COR-L47 (cell line): ENCODE measurements around the gene ASNSD1.

Experiments
- DNase-seq: peaks from one replicate; lab custom pipeline; 2025; lab: John Stamatoyannopoulos, UW

Gene ASNSD1

DNA sequence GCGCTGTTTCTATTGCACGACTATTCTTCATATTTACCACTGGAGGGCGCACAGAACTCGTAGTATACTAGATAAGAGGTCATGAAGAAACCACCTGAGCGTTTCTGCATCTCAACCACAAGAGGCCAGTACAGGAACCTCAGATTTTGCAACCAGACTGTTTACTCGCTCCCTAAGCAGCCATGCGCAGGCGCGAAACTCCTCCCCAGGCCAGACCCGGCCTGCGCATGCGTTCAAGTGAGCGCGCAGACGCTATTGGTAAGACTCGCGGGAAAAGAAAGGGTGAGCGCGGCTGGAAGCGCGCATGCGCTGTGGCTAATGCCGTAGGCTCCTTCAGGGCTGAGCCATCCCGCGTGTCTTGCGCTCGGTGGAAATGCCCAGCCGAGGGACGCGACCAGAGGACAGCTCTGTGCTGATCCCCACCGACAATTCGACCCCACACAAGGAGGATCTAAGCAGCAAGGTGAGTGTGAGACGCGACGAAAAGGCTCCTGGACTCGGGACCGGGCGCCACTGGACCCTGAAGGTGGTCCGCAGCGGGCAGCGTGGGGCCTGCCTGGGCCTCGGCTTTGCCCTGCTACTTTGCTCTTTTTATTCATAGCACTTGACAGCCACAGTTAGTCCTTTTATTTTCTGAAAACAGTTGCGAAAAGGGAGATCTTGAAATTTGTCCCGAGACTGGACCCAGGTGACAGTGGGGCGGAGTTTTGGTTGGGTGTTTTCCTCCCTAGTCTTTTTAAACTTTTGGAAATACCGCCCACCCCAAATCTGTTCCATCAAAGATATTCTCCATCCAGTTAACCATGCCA lies at the start of gene ASNSD1:
Gene ASNSD1 (plus strand): TSS at position 312 of the 809 bp plus-strand sequence. CDS start 4,674 bp downstream, outside the sequence.
- DNase-seq: peak; percentile 99

DNA sequence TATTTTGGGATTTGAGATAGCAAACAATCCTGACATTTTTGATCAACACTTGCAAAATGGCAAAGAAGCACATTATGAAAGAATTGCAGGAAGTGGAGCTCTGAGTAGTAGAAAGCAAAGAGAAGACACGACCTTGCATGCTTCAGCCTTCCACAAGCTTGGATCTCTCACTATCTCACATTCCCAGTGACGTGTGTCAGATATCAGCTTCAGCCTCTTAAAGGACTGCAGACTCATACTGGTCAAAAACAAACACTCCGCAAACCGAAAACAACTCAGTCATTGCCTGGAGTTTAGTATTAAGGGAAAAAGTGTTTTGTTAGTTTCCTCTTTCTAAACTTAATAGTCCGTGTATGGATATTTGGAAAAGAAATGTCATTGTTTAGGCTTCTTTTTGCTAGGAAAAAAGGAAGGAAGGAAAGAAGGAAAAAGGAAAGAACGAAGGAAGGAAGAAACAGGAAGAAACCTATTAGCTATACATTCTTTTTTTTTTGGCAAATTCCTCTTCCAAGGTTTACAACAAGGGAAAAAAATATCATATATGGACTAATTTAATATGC lies 48.1 kb upstream of the ASNSD1 start:
- DNase-seq: no peak

DNA sequence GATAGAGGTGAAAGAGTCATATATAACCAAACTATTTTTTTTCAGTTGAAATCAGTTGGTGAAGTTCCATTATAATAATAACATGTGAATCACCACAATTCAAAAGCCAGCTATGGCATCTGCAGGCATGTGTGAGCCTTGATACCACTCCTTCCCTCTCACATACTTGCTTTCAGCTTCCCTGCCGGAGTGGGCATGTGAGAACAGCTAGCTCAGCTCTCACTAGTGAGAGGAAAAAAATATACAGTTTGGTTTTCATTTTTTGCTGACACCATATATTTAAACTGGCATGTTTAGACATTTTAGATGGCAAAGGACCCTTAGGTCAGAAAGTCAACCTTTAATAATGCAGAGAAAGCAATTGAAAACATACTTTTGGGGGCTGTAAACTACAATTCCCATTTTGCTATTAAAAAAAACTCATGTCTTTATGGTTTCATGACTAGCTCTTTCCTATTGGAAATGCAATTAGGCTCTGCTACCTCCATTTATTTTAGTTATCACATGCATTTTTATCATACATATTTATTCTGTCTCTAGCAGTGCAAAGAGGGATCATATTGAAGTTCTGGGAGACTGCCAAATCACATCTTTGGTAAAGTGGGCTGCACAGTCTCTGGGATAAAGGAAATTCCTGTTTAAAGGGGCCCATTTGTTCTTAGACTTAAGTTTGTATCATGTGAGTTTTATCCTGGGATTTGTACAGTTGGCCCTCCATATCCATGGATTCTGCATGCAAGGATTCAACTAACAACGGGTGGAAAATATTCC lies 47.4 kb upstream of the ASNSD1 start:
- DNase-seq: no peak

DNA sequence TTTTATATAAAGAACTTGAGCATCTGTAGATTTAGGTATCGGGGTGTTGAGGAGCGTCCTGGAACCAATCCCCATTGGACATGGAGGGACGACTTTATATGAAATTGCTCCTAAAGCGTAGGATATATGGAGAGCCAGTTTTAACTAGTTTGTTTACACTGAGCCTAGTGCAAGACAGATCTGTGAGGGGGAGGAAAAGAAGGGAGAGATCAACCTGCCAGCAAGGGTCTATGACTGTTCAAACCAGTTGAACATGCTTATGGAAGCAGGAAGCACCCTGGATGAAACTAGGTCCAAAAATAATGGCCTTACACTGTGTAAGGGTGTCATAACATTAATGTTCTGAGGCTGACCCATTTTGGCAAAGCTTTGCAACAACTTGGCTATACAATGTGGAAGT lies 46.7 kb upstream of the ASNSD1 start:
- no peak for DNase-seq

DNA sequence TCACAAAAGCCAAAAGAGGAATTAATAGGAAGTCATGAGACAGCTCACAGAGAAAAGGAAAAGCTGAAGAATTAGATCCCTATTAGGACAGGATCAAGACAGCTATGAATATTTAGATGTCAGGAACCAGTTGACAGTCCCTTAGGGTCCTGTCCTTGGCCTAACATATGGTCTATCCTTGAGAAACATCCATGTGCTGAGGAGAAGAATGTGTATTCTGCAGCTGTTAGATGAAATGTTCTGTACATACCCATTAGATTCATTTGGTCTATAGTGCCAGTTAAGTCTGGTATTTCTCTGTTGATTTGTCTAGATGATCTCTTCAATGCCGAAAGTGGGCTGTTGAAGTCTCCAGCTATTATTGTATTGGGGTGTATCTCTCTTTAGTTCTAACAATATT lies 43.1 kb upstream of the ASNSD1 start:
- DNase-seq: no peak

DNA sequence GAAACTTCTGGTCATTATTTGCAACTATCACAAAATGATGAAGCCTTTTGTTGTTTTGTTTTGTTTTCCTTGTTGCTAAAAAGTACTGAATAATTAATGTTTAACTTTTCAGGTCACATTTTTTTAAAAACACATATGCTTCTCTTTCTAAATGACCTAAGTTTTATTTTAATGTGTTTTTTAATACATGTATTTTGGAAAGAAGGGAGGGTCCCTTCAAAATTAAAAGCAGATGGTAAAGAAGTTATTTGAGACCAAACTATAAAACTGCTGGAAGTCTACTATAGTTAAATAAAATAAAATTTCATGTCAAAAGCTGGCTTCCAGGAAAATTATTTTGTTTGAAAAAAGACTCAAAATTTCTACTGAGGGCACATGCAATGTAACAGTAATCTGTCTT lies 39.5 kb upstream of the ASNSD1 start:
- DNase-seq: no peak

DNA sequence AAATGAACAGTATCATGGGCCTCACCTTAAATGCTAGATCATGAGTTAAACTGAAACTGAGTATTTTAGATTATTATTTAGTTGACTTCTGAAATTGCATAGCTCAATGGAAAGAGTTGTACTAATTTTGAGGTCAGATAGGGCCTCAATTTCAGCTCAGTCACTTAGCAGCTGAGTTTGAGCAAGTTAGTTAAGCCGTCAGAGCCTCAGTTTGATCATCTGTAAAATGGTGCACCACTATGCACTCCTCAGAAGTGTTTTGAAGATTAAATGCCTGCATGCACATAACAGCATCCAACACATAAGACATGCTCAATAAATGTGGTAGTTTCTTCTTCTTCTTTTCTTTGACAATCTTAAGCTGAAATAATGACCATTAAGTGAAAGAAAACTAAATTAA lies 38.2 kb upstream of the ASNSD1 start:
- DNase-seq: no peak

DNA sequence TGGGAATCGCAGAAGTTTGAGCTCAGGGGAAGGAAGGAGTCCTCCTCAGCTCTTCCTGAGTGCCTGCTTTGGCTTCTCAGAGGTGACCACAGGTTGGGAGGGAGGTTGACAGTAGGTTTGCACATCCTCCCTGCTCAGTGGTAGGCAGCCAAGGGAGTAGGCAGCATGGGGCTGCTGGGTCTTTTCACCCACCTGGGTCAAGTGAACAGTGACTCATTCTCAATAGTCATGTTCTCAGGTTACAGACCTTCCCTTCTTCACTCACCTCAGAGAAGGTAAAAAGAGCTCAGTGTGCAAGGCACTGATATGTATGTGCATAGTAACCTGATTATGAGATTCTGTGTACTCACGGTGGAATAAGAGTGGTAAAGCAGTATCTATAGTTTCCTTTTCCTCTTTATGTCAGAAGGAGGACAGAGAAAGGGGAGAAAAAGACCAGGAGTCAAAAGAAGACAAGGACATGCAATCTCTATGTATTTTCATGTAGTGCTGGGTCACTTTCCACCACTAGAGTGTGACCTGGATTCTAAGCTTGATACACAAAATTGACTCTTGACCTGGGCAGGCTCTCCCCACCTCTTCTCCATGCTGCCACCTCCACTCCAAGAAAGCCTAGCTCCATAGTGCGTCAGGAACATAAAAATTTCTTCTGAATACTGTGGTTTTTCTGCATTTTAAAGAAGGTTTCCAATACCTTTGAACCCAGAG lies 36.5 kb upstream of the ASNSD1 start:
- DNase-seq: no peak

DNA sequence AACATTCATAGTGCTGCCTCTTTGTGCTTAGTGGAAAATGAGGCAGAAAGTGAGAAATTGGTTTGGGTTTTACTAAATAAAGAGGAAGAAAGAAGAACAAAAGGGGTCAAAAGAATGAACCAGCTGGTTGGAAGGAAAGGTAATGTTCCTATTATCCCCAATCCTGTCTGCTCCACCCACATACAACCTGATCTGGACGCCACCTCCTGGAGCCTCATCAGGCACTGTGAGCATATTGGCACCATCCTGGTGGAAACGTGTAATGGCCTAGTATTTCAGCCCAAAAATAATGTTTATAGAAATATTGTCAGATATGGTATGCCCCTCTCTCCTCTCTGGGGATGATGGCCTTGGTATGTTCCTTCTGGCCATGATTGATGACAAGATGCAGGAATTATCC lies 35.6 kb upstream of the ASNSD1 start:
- DNase-seq: no peak

DNA sequence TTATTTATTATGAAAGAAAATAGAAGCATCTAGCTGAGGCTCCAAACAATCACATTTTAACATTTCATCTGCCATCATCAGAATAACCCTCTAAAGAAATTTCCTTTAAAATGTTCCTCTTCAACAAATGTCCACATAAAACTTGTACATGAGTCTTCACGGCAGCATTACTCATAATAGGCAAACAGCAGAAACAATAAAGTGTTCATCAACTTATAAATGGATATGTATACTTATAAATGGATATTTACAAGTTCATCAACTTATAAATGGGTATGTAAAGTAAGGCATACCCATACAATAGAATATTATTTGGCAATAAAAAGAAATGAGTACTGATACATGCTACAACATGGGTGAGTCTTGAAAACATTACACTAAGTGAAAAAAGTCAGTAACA lies 33.5 kb upstream of the ASNSD1 start:
- DNase-seq: no peak

DNA sequence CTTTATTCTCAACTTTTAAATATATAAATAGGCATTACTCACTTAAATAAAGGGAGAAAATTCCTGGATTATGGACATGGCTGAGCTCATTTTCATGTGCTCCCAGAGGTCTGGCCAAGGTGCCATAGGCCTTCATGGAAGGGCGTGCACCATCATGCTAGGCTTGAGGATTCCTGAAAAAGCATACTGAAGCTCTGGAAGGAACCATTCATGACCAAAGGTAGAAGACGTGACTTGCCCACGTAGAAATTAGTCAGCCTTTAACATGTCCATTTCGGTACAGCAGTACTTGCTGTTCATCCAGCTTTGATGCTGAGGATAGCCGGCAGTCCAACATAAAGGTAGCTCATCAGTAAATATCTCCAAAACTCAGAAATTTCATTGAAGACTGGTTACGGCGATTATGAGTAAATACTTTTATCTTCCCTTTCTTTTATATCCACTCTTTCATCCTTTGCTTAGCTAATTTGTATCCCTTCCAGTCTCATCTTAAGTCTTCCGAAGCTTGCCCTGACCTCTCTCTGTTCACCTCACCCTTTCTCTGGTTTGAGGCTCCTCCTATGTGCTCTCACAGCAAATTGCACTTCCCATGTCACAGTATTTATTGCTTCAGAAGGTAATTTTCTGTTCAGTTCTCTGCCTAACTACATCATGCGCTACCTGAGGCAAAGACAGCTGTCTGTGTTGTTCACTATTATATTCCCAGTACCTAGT lies 32.3 kb upstream of the ASNSD1 start:
- no peak for DNase-seq

DNA sequence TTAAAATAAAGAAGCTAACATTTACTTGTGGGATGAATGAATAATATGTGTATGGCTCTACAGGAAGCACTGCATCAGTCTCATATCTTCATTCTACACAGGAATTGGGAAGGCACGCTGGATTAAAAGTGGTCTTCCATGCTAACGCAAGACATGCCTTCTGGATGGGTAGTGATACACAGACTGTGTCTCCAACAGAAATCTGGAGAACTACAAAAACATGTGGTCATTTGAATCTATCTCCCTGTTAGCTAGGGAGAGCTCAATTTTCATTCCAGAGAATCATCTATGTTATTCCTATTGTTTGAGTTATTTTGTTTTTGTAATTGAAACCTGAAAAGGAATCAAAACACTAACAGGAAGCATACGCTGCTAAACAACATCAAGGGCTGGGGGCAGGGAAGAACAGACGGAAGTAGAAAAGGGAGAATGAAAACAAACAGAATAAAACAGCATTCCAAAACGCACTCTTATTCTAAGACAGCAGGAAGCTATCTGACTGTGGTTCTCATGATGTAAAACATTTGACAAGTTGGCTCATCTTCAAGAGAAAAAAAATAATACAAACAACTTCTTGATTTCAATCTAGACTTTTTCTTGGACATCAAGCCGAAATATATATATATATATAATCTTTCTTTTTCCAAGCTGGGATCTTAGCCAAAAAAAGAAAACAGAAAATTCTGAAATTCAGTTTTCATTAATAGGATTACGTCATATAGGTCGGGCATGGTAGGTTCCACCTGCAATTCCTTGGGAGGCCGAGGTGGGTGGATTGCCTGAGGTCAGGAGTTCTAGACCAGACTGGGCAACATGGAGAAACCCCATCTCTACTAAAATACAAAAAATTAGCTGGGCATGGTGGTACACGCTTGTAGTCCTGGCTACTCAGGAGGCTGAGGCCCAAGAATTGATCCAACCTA lies 31.5 kb upstream of the ASNSD1 start:
- DNase-seq: no peak

DNA sequence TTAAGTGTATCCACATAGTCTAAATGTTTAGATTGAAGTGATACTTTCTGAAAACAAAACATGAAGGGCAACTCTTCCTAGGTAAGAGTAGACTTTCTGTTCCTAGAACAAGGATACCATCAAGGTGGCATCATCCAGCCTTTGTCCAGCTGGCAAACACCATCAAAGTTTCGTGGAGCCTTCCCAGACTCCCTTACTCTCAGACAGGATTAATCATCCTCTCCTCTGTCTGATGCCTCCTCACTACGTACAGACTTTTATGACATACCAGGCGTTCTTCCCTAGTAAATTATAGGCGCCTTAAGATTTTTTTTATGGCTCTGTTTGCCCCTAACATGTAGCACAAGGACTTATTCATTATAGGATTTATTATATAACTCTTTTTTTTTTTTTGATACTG lies 29.4 kb upstream of the ASNSD1 start:
- DNase-seq: no peak

DNA sequence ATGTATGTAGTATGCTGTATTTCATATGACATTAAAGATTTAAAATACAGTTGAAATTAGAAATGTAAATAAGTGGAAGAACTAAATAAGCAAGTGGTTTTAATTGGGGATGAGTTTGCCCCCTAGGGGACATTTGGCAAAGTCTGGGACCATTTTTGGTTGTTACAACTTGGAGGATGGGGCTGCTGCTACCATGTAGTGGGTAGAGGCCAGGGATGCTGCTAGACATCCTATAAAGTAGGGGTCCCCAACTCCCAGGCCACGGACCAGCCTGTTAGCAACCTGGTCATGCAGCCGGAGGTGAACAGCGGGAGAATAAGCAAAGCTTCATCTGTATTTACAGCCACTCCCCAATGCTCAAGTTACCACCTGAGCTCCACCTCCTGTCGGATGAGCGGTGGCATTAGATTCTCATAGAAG lies 27.9 kb upstream of the ASNSD1 start:
- no peak for DNase-seq

DNA sequence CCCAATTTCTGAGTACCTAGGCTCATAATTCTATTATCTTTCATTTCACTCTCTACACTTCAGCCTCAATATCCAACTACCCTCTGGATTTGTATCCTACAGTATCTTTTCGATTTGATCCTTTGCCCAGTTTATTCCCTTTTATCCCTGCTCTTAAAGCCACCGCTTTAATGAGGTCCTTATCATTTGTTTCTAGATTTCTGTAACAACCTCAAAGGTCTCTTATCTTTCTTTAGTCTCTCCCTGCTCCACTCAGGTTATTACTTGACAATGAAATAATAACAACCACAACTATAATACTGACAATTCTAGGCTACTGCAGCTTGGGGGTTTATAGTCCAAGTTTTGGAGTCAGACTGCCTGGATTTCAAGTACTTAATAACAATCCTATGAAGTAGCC lies 25.9 kb upstream of the ASNSD1 start:
- no peak for DNase-seq

DNA sequence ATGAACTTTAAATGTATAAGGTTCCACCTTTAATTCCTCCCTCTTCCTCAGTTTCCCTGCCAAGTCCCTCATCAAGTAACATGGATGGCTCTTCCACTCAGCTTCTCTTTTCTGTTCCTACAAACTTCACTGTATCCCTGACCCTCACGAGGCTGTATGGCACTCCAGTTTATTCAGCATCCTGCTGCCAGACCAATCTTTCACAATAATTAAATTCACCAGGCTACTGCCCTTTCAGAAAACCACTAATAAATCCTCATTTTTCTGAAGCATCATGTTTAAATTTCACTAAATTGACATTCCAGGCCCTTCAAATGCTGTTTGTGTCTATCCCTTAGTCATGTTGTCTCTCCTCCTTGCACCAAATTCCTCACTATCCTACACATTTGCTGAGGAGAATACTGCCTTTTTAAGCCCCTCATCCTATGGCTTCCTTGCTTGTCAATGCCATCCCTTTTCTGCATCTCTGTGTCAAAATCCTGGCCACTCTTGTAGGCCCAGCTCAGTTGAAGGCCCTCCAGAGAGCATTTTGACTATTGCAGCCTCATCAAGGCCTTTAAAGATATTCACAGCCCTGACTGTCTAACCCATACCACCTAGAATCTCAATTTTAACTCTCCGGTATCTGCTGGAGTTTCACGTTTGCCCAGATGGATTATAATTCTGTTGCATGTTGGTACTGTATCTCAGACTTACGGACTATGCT lies 22.8 kb upstream of the ASNSD1 start:
- DNase-seq: no peak

DNA sequence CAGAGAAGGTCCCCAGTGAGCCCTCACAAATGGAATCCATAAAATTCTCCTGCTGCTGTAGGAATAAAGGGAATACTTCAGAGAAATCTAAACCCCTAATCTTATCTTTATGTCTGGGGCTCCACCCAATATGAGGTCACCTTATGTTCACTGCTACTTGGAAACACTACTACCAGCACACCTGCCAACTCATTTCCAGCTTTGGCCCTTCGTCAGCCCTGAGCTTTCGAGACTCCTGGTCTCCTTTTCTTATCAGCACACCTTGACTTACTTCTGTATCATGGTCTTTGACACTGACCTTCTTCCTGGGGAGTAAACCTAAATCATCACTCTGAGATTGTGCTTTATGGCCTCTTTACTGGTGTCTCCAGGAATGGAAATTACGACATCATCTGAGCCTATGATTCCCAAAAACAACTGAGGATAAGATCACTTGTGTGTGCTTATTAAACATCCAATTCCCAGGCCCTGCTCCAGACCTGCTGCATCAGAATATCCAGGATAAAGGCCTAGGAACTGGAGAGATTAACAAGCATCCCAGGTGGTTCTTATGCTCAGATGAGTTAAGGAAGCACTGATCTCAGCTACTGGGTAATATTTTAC lies 22.2 kb upstream of the ASNSD1 start:
- no peak for DNase-seq

DNA sequence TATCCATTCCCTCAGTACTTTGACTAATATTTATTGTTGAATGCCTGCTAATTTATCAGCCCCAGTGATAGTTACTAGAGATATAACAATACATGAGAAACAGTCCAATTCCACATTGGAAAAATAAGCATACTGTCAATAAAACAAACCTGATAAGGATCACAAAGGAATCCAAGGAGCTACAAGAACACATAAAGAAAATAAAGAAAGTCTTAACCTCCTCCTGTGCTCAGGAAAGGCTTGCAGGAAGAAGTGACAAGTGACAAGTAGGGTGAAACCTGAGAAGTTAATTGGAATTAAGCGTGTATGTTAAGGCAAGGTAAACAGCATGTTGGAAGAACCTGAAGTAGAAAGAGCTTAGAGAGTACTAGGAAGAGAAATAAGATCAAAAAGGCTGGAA lies 20.3 kb upstream of the ASNSD1 start:
- DNase-seq: no peak

DNA sequence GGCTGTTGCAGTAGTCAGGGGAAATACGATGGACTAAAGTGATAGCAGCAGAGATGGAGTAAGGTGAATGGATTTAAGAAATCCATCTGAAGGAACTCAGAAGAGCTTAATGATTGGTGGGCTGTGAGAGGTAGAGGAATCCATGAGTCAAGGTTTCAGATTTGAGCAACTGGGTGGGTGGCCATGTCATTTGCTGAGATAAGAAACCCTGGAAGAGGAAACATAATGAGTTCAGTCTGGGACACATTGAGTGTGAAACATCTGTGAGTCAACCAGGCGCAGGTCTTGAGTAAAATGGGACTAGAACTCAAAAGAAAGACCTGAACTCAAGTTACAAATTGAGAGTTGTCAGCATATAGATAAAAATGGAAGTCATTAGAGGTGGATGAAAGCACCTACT lies 19.7 kb upstream of the ASNSD1 start:
- no peak for DNase-seq

DNA sequence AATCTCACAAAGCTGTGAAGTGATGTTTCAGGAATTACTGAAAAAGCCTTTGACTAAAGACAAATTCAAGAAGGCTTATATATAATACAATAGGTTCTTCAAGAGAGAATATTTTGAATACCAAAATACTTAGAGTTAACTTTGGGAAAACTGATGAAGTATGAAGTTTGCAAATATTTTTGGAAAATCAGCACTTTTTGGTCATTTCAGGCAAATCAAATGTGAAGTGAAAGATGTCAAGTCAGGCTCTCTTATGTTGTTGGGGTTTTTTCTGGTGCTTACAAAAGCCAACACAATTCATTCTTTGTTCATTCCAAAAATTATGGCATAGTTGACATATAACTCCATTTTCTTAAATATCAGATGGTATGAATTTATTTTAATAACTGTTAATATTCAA lies 14.7 kb upstream of the ASNSD1 start:
- DNase-seq: no peak
